Activated CD8-positive, alpha-beta T cell treated with anti-CD3 and anti-CD28 coated beads, Interleukin-2, amount 10 ng/mL, durations not matched to agents 7 days and 5 days (primary cell): Measurements from ENCODE around the gene FAAP100. TPM values are rescaled to one million over a fixed set of nuclear protein-coding genes. Genes with fewer than 3 reads are reported as not detected.
A peak's percentile ranks its signal among the peaks of the same experiment; 100 is the strongest.

Source experiments
- ATAC-seq: fragments of 150-1000 bp; cut with Tn5 transposase; one replicate; pipeline ENCODE4 v1.10.0; 2021; ENCODE audit warnings: moderate library complexity
- CTCF ChIA-PET: fragments of 350-600 bp; sonication (Branson Sonifier 250); formaldehyde crosslinking; loops from one replicate; lab custom pipeline; 2021; ENCODE audit warnings: antibody characterized with exemption; lab: Charles Lee
- POLR2A ChIA-PET: fragments of 350-600 bp; sonication (Branson Sonifier 250); formaldehyde crosslinking; loops from one replicate; lab custom pipeline; 2021; ENCODE audit warnings: antibody characterized with exemption; lab: Charles Lee
- DNase-seq: peaks from one replicate; pipeline ENCODE4 v3.0.0-alpha.2; 2020
- H3K27ac Mint-ChIP-seq: one replicate; pipeline ENCODE4 v1.8.0; 2021; ENCODE audit warnings: mild to moderate bottlenecking, mixed read lengths
- H3K27me3 Mint-ChIP-seq: one replicate; pipeline ENCODE4 v1.8.0; 2021; ENCODE audit warnings: low read depth, mixed read lengths
- H3K36me3 Mint-ChIP-seq: one replicate; pipeline ENCODE4 v1.8.0; 2021; ENCODE audit warnings: low read depth, mixed read lengths
- H3K4me1 Mint-ChIP-seq: one replicate; pipeline ENCODE4 v1.8.0; 2021; ENCODE audit warnings: low read depth, mixed read lengths
- H3K4me3 Mint-ChIP-seq: one replicate; pipeline ENCODE4 v1.8.0; 2021; ENCODE audit warnings: mild to moderate bottlenecking, mixed read lengths
- H3K9me3 Mint-ChIP-seq: one replicate; pipeline ENCODE4 v1.8.0; 2022; ENCODE audit warnings: mixed read lengths; ENCODE audit not compliant: insufficient read depth
- total RNA-seq, 2 experiments: library from RNA; stranded (reverse); gene quantifications; one replicate each; pipeline ENCODE4 v1.2.3, GENCODE V29; 2021

The FAAP100 gene
- total RNA-seq, 2 experiments from 2014 or later, result 39.2 to 43.6 TPM

GRCh38 chr17:81550830-81551457 is 1.2 kb downstream of the FAAP100 start:
- Mint-ChIP-seq H3K27me3 (no peaks in the 10 kb centered on the region), H3K4me1 (peaks cover 36% of the 10 kb centered on the region), H3K27ac (peak overlapping the region; percentile 78), H3K4me3 (peak overlapping the region; percentile 83), H3K36me3 (peaks cover 15% of the 10 kb centered on the region), H3K9me3 (no peaks in the 10 kb centered on the region)
- ChIA-PET POLR2A (interaction anchor here (1.5 to 2.3 kb wide), 3 partner anchors 35 to 39 kb away, joined by 3 to 10 read pairs (median 8); partner anchors contain the start of gene ACTG1), CTCF (interaction anchor here (2.9 kb wide), 1 partner anchor 50 kb away, joined by 18 read pairs; no protein-coding TSS in a partner anchor)
- ATAC-seq, result no peak
- DNase-seq, result no peak

- CTCF ChIA-PET, result no interaction called here
- H3K4me1 Mint-ChIP-seq, result peaks cover 36% of the 10 kb centered on the region
These were observed 1.9 kb downstream of the FAAP100 start for GRCh38 chr17:81550285-81550684.

GRCh38 chr17:81549826-81550225 is 2.3 kb downstream of the FAAP100 start:
- Mint-ChIP-seq H3K9me3 (no peaks in the 10 kb centered on the region), H3K4me1 (peaks cover 36% of the 10 kb centered on the region)

More at GRCh38 chr17:81550285-81550684, 1.9 kb downstream of the FAAP100 start:
- no peaks in the 10 kb centered on the region for H3K9me3 Mint-ChIP-seq
- no peak overlapping the region for H3K27ac Mint-ChIP-seq
- H3K36me3 Mint-ChIP-seq, result peaks cover 14% of the 10 kb centered on the region
- no peak for ATAC-seq
- POLR2A ChIA-PET, result interaction anchor here (1.5 kb wide), 1 partner anchor 37 kb away, joined by 3 read pairs; no protein-coding TSS in a partner anchor
- no peak for DNase-seq
- peak overlapping the region; percentile 83 for H3K4me3 Mint-ChIP-seq
- no peaks in the 10 kb centered on the region for H3K27me3 Mint-ChIP-seq

GRCh38 chr17:81549031-81549557 is 3.1 kb downstream of the FAAP100 start:
- Mint-ChIP-seq H3K27me3 (no peaks in the 10 kb centered on the region), H3K4me3 (no peak overlapping the region), H3K9me3 (no peaks in the 10 kb centered on the region), H3K36me3 (peaks cover 14% of the 10 kb centered on the region), H3K27ac (no peak overlapping the region), H3K4me1 (peaks cover 31% of the 10 kb centered on the region)
- CTCF ChIA-PET, result no interaction called here
- POLR2A ChIA-PET, result no interaction called here
- DNase-seq (no peak), ATAC-seq (no peak)

More at GRCh38 chr17:81549826-81550225, 2.3 kb downstream of the FAAP100 start:
- Mint-ChIP-seq H3K36me3 (peaks cover 14% of the 10 kb centered on the region), H3K27me3 (no peaks in the 10 kb centered on the region), H3K27ac (no peak overlapping the region), H3K4me3 (peak overlapping the region; percentile 2)
- ChIA-PET POLR2A (no interaction called here), CTCF (no interaction called here)
- no peak for ATAC-seq
- no peak for DNase-seq

- ChIA-PET CTCF (no interaction called here), POLR2A (no interaction called here)
- Mint-ChIP-seq H3K4me3 (no peak overlapping the region), H3K9me3 (no peaks in the 10 kb centered on the region), H3K27me3 (no peaks in the 10 kb centered on the region), H3K27ac (no peak overlapping the region), H3K4me1 (peaks cover 21% of the 10 kb centered on the region), H3K36me3 (peaks cover 12% of the 10 kb centered on the region)
- ATAC-seq (no peak), DNase-seq (no peak)
These were observed 4.6 kb downstream of the FAAP100 start for GRCh38 chr17:81547614-81547982.

GRCh38 chr17:81546906-81547613 is 5.1 kb downstream of the FAAP100 start:
- ATAC-seq (no peak), DNase-seq (no peak)
- no peak overlapping the region for H3K4me3 Mint-ChIP-seq
- H3K36me3 Mint-ChIP-seq, result peaks cover 12% of the 10 kb centered on the region
- CTCF ChIA-PET, result no interaction called here
- H3K4me1 Mint-ChIP-seq, result peaks cover 21% of the 10 kb centered on the region
- POLR2A ChIA-PET, result no interaction called here
- H3K27me3 Mint-ChIP-seq, result no peaks in the 10 kb centered on the region
- no peaks in the 10 kb centered on the region for H3K9me3 Mint-ChIP-seq
- H3K27ac Mint-ChIP-seq, result no peak overlapping the region

GRCh38 chr17:81545160-81545949 is 6.8 kb downstream of the FAAP100 start:
- Mint-ChIP-seq H3K27me3 (no peaks in the 10 kb centered on the region), H3K27ac (no peak overlapping the region), H3K4me3 (no peak overlapping the region), H3K4me1 (peaks cover 10% of the 10 kb centered on the region), H3K36me3 (peaks cover 12% of the 10 kb centered on the region), H3K9me3 (no peaks in the 10 kb centered on the region)
- ChIA-PET POLR2A (no interaction called here), CTCF (no interaction called here)
- no peak for DNase-seq
- ATAC-seq, result no peak

GRCh38 chr17:81544281-81544974 is 7.7 kb downstream of the FAAP100 start:
- ATAC-seq (no peak), DNase-seq (no peak)
- POLR2A ChIA-PET, result no interaction called here
- CTCF ChIA-PET, result interaction anchor here (1.9 kb wide), 1 partner anchor 56 kb away, joined by 6 read pairs; no protein-coding TSS in a partner anchor
- H3K4me3 Mint-ChIP-seq, result no peak overlapping the region
- H3K27me3 Mint-ChIP-seq, result no peaks in the 10 kb centered on the region
- H3K27ac Mint-ChIP-seq, result no peak overlapping the region
- peaks cover 4% of the 10 kb centered on the region for H3K36me3 Mint-ChIP-seq
- H3K4me1 Mint-ChIP-seq, result peaks cover under 1% of the 10 kb centered on the region
- no peaks in the 10 kb centered on the region for H3K9me3 Mint-ChIP-seq

GRCh38 chr17:81543756-81544155 is 8.4 kb downstream of the FAAP100 start:
- CTCF ChIA-PET, result interaction anchor here (1.9 kb wide), 1 partner anchor 57 kb away, joined by 6 read pairs; no protein-coding TSS in a partner anchor
- Mint-ChIP-seq H3K36me3 (no peaks in the 10 kb centered on the region), H3K27me3 (no peaks in the 10 kb centered on the region), H3K4me3 (no peak overlapping the region), H3K4me1 (no peaks in the 10 kb centered on the region), H3K27ac (no peak overlapping the region), H3K9me3 (no peaks in the 10 kb centered on the region)
- no peak for ATAC-seq
- POLR2A ChIA-PET, result interaction anchor here (0.6 to 1.3 kb wide), 3 partner anchors 9 to 140 kb away, joined by 3 to 4 read pairs (median 4); partner anchors contain the start of genes ARL16 and FAAP100
- no peak for DNase-seq

- DNase-seq (no peak), ATAC-seq (no peak)
- no peak overlapping the region for H3K27ac Mint-ChIP-seq
- no peaks in the 10 kb centered on the region for H3K9me3 Mint-ChIP-seq
- no peaks in the 10 kb centered on the region for H3K27me3 Mint-ChIP-seq
- H3K4me3 Mint-ChIP-seq, result no peak overlapping the region
- POLR2A ChIA-PET, result interaction anchor here (0.6 to 1.3 kb wide), 3 partner anchors 9 to 140 kb away, joined by 3 to 4 read pairs (median 4); partner anchors contain the start of genes ARL16 and FAAP100
- H3K36me3 Mint-ChIP-seq, result no peaks in the 10 kb centered on the region
- CTCF ChIA-PET, result interaction anchor here (1.9 kb wide), 1 partner anchor 58 kb away, joined by 6 read pairs; no protein-coding TSS in a partner anchor
- no peaks in the 10 kb centered on the region for H3K4me1 Mint-ChIP-seq
These were observed 8.8 kb downstream of the FAAP100 start for GRCh38 chr17:81543339-81543675.
